Naive B cell (primary cell): ENCODE results near the gene RAB25. TPM values are rescaled to one million over a fixed set of nuclear protein-coding genes. Genes with fewer than 3 reads are reported as not detected.

Experiments
- ATAC-seq, 2 donors: fragments of 150-1000 bp; cut with Tn5 transposase; 2 replicates each; pipeline ENCODE4 v1.10.0; 2021; ENCODE audit warnings: low read depth in 2 of 2, mild to moderate bottlenecking in 2 of 2, moderate library complexity in 2 of 2
- DNase-seq: peaks from one replicate; pipeline ENCODE4 v3.0.0; 2022
- H3K27ac Mint-ChIP-seq, 6 donors: one replicate each; pipeline ENCODE4 v1.8.0; 2020 to 2022; ENCODE audit warnings: mild to moderate bottlenecking in 6 of 6, mixed read lengths in 6 of 6, moderate library complexity in 5 of 6, inconsistent platforms in 2 of 6
- H3K27me3 Mint-ChIP-seq, 3 donors: one replicate each; pipeline ENCODE4 v1.8.0; 2021 to 2022; ENCODE audit warnings: mixed read lengths in 3 of 3, mild to moderate bottlenecking in 1 of 3
- H3K36me3 Mint-ChIP-seq, 2 donors: one replicate each; pipeline ENCODE4 v1.8.0; 2020 to 2022; ENCODE audit warnings: mixed read lengths in 2 of 2, inconsistent platforms in 1 of 2, mild to moderate bottlenecking in 1 of 2
- H3K4me1 Mint-ChIP-seq, 3 donors: one replicate each; pipeline ENCODE4 v1.8.0; 2020 to 2022; ENCODE audit warnings: mixed read lengths in 3 of 3, inconsistent platforms in 1 of 3, mild to moderate bottlenecking in 1 of 3, moderate library complexity in 1 of 3
- H3K4me3 Mint-ChIP-seq, 8 donors: one replicate each; pipeline ENCODE4 v1.8.0; 2020 to 2022; ENCODE audit warnings: mild to moderate bottlenecking in 8 of 8, mixed read lengths in 8 of 8, moderate library complexity in 8 of 8, inconsistent platforms in 2 of 8
- H3K9me3 Mint-ChIP-seq, 7 donors: one replicate each; pipeline ENCODE4 v1.8.0; 2020 to 2022; ENCODE audit warnings: mixed read lengths in 7 of 7, mild to moderate bottlenecking in 5 of 7, inconsistent platforms in 2 of 7, moderate library complexity in 1 of 7
- polyA plus RNA-seq, 6 donors: library from polyadenylated mRNA; unstranded; fragments of 300-500 nt; fragmentation: Illumina TruSeq; gene quantifications; one replicate each; pipeline ENCODE4 v1.2.3, GENCODE V29; 2021; ENCODE audit warnings: low read depth in 6 of 6

Gene RAB25
- polyA plus RNA-seq, 6 donors from 2014 or later: not detected

DNA sequence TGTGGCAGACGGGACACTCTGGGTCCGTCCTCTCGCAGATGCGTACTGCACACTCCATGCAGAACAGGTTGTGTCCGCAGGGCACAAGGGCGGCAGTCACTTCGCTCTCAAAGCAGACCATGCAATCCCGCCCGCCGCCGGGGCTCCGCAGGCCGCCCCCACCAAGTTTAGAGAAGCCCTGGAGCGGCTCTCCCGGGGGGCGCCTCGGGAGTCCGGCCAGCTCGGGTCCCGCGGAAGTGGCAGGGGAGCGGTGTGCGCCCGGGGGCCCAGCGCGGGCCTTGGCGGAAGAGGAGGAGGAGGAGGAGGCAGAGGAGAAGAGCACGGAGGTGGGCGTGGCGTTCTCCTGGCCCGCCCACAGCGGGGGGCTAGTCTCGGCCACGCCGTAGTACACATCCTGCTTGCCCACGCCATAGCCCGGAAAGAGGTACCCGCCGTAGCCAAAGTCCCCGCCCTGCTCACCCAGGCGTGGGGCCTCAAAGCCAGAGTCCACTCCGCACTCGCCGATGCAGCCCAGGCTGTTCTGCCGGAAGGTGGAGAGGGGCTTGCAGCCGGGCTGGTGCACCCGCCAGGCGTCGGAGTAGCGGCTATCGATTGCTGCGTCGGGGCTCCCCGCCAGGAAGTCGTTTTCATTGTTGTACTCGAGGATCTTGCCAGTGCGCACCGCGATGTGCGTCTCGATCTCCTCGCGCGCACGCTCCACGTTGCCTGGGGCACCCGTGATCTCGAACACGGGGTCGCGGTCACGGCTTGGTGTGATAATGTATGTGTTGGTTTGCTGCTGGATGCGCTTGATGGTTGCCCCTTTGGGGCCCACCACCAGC, 15.9 kb downstream of the RAB25 start:
- peak; percentile 42 for DNase-seq
- peaks cover 0 to 4% (median 0%) of the 10 kb centered on the region in 3 donors for H3K27me3 Mint-ChIP-seq
- H3K4me1 Mint-ChIP-seq: peaks cover 13 to 20% (median 14%) of the 10 kb centered on the region in 3 donors
- ATAC-seq: peak; percentile 73 to 77
- H3K4me3 Mint-ChIP-seq: peak overlapping the region; percentile 35 to 86 (median 66)
- no peaks in the 10 kb centered on the region for H3K9me3 Mint-ChIP-seq
- H3K27ac Mint-ChIP-seq: no peak overlapping the region
- no peaks in the 10 kb centered on the region for H3K36me3 Mint-ChIP-seq

DNA sequence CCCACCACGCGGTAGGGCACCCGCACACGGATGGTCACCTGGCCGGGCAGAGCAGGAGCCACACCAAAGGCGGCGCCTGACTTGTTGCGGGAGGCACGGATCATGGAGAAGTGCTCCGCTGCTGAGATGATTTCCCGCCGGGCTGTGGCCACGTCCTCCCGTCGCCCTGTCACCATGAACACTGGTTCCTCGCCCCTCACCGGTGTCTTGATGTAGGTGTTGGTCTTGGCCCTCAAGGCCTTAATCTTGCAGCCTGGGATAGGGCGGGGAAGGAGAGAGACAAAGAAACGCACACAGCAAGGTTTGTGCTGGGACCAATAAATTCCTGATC, 16.4 kb downstream of the RAB25 start:
- ATAC-seq: no peak

DNA sequence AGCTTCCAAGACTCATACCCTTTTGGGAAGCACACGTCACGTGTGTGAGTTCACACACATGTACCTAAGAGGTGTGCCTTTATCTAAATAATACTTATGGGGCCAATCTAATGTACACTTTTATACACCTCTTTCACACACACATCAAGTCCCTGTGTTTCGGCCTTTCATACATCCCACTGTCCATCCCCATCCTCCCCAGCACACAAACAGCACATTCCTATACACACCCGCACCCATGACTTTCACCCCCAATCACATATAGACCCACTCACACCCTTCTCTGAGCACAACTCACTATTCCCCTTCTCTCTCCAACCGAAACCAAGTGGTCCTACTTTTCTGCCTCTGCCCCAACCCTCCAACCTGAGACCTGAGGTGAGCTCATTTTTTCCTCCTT, 17.8 kb downstream of the RAB25 start:
- DNase-seq (no peak), ATAC-seq (no peak)
- Mint-ChIP-seq H3K4me1 (peaks cover 20 to 28% (median 22%) of the 10 kb centered on the region in 3 donors), H3K27ac (peak overlapping the region in 2 of 6 donors; percentile 2 to 75), H3K36me3 (no peaks in the 10 kb centered on the region), H3K4me3 (peak overlapping the region in 3 of 8 donors; percentile 21 to 67 (median 48)), H3K9me3 (no peaks in the 10 kb centered on the region), H3K27me3 (peaks cover 0 to 4% (median 0%) of the 10 kb centered on the region in 3 donors)

More for the DNA sequence above, 16.4 kb downstream of the RAB25 start:
- H3K27ac Mint-ChIP-seq: peak overlapping the region in 1 of 6 donors; percentile 77
- no peak for DNase-seq
- H3K27me3 Mint-ChIP-seq: peaks cover 0 to 4% (median 0%) of the 10 kb centered on the region in 3 donors
- peaks cover 13 to 21% (median 16%) of the 10 kb centered on the region in 3 donors for H3K4me1 Mint-ChIP-seq
- H3K9me3 Mint-ChIP-seq: no peaks in the 10 kb centered on the region
- H3K4me3 Mint-ChIP-seq: peak overlapping the region in 6 of 8 donors; percentile 19 to 67 (median 50)
- H3K36me3 Mint-ChIP-seq: no peaks in the 10 kb centered on the region

DNA sequence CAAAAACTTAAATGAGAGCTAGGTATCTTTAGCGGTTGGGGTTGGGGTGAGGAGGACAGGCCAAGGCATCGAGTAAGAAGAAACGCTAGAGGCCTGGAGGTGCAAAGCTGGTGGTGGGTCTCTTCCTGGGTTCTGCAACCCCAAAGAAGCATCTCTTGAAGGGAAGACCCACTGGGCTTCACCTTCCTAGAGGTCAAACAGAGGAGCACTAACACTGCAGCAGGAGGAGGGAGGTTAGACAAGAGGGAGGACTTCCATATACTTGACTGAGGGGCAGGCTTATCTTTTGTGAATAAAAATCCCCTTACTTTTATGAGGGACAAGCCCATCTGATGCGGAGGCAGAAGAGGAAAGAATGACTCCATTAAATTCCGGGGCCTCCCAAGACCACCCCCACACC, 18.8 kb downstream of the RAB25 start:
- Mint-ChIP-seq H3K4me3 (peak overlapping the region in 4 of 8 donors; percentile 3 to 81 (median 50)), H3K4me1 (peaks cover 20 to 29% (median 22%) of the 10 kb centered on the region in 3 donors), H3K27me3 (peaks cover 0 to 13% (median 2%) of the 10 kb centered on the region in 3 donors)

DNA sequence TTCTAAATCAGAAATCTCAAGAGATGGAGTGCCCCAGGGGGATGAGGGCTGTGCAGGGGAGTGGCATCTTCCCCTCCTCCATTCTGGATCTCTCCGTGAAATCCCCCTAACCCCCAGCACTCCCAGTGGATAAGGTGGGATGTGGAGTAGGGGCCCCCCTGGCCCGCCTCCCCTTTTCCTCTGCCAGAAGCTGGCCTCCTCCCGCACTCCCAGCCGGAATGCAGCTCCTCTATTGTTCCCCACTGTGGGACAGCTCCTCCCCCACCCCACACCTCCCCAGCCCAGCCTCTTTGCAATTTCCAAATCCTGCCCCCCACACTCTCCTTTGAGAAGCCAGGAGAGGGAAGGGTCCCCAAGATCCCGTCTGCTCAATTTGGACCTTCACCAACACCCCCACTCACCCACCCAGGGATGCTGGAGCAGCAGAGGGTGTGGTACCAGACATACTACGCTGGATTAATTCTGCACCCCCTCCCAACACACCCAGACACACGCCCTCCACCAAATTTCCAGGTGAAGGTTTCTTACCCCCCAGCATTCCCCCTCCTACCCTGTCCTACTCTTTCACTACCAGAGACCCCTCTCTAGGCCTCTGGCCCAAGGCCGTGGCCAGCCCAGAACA, 19.4 kb downstream of the RAB25 start:
- peak overlapping the region in 1 of 6 donors; percentile 47 for H3K27ac Mint-ChIP-seq
- H3K4me3 Mint-ChIP-seq: peak overlapping the region in 3 of 8 donors; percentile 42 to 67 (median 62)
- ATAC-seq: no peak
- H3K9me3 Mint-ChIP-seq: no peaks in the 10 kb centered on the region
- peaks cover 2 to 19% (median 8%) of the 10 kb centered on the region in 3 donors for H3K27me3 Mint-ChIP-seq
- DNase-seq: no peak
- H3K36me3 Mint-ChIP-seq: no peaks in the 10 kb centered on the region
- peaks cover 16 to 26% (median 19%) of the 10 kb centered on the region in 3 donors for H3K4me1 Mint-ChIP-seq

More for the DNA sequence above, 18.8 kb downstream of the RAB25 start:
- ATAC-seq (no peak), DNase-seq (no peak)
- Mint-ChIP-seq H3K27ac (peak overlapping the region in 1 of 6 donors; percentile 37), H3K36me3 (no peaks in the 10 kb centered on the region), H3K9me3 (no peaks in the 10 kb centered on the region)

DNA sequence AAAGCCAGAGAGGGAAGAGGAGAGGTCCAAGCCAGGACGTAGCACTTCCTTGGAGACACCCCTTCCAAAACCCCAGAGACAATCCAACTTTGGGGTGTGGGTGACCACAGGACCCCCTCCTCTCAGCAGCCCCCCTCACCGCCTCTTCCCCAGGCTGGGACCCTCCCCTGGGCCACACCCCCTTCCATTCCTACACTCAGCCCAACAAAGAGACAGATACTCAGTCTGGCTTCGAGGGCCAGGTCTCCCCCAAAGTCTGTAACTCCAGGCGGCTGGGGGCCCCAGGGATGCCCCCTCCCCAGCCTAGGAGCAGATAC, 19.9 kb downstream of the RAB25 start:
- Mint-ChIP-seq H3K9me3 (no peaks in the 10 kb centered on the region), H3K4me1 (peaks cover 12 to 21% (median 15%) of the 10 kb centered on the region in 3 donors), H3K36me3 (no peaks in the 10 kb centered on the region), H3K27me3 (peaks cover 4 to 24% (median 10%) of the 10 kb centered on the region in 3 donors), H3K27ac (peak overlapping the region in 2 of 6 donors; percentile 47 to 53), H3K4me3 (peak overlapping the region; percentile 61 to 86 (median 68))
- ATAC-seq: no peak
- DNase-seq: no peak

DNA sequence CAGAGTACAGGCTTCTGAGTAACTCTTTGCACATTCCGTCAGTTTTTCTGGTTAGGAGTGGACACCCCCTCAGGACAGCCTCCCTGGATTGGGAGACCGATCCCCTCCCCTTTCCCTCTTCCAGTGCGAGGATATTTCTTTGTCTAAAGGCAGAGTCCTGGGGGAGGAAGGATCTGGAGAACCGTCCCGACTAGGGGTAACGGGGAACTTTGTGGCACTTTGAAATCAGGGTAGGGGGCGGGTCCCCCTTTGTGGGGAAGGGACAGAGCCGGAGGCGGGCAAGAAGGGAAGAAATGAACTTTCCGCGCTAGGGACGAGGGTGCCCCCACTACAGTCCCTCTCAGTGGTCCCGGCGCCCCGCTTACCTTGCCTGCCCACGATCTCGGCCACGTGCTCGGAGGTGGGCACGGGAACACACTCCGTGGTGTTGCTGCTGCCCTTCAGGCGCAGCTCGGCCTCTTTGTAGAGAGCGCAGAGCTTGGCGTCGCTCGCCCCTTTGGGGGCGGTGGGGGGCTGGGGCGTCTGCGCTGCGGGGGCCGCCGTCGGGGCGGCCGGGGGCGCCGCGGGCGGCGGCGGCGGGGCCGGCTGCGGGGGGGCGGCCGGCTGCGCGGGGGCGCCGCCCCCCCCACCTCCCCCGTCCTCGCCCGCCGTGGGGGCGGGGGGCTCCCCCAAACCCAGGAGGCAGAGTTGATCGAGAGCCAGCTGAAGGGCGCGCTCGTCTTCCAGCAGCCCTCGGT, 20.4 kb downstream of the RAB25 start:
- Mint-ChIP-seq H3K36me3 (no peaks in the 10 kb centered on the region), H3K9me3 (no peaks in the 10 kb centered on the region), H3K4me3 (peak overlapping the region; percentile 85 to 93 (median 89)), H3K27ac (peak overlapping the region in 3 of 6 donors; percentile 53 to 57 (median 56)), H3K27me3 (peaks cover 10 to 28% (median 16%) of the 10 kb centered on the region in 3 donors), H3K4me1 (peaks cover 12 to 16% (median 15%) of the 10 kb centered on the region in 3 donors)
- peak in 1 of 2 donors; percentile 4 for ATAC-seq
- no peak for DNase-seq

DNA sequence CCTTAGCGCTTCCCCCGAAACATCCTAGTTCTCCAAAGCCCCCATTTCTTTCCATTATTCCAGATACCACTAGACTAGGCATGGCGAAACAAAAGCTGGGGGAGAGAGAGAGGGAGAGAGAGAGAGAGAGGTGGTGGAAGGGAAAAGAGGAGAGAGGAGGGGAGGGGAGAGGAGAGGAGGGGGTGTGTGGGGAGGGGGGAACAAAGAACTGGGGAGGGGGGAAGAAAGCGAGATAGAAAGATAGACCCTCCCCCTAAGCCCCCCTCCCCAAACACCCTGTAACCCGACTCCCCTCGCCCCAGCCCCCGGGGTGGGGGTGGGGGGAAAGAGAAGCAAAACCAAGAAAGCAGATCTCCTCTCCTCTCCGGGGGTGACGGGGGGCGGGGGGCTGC, 21.0 kb downstream of the RAB25 start:
- ATAC-seq: peak in 1 of 2 donors; percentile 22
- Mint-ChIP-seq H3K36me3 (no peaks in the 10 kb centered on the region), H3K9me3 (no peaks in the 10 kb centered on the region), H3K27ac (peak overlapping the region in 1 of 6 donors; percentile 44), H3K4me3 (peak overlapping the region; percentile 85 to 94 (median 90)), H3K27me3 (peaks cover 12 to 34% (median 21%) of the 10 kb centered on the region in 3 donors), H3K4me1 (peaks cover 12 to 15% (median 13%) of the 10 kb centered on the region in 3 donors)
- DNase-seq: no peak

DNA sequence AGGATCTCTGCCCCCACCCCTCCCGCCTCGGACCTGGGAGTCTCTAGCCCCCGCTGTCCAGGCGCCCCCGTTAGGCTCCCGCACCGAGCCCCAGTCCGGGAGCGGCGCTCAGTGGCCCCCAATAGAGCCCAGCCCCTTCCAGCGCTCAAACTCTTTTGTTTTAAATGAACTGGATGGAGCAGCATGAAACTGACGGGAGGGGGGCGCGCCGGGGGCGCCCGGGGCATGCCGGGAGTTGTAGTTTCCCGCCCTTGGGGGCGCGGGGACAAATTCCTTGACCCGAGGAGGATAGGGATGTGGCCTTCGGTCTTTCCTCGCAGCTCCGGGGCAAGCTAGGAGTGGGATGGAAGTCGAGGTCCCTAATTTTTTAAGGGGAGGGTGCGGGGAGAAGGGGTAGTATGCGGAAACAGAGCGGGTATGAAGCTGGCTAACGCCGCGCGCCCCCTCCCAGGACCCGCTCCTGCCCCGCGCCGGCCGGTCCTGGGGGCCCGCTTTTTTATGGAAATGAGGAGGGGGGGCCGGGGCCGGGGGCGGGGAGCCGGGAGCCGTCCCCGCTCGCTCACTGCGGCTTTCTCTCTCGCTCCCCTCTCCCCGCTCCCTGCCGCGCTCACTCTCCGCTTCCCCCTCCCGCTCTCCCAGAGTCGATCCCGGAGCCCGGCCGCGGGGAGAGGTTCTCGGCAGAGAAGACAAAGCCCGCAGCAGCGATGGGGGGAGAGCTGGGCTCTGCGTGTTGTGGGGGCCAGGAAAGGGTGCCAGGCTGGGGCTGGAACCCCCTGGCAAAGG, 21.5 kb downstream of the RAB25 start, which contains the start of gene MEX3A:
TSS of gene MEX3A (minus strand) at position 157 of the 783 bp plus-strand sequence. CDS start 467 bp downstream, outside the sequence.
- Mint-ChIP-seq H3K36me3 (no peaks in the 10 kb centered on the region), H3K4me1 (peaks cover 12 to 15% (median 13%) of the 10 kb centered on the region in 3 donors), H3K27ac (peak within 1 kb of the TSS in 5 of 6 donors; percentile 49 to 90 (median 57)), H3K9me3 (no peaks in the 10 kb centered on the region), H3K27me3 (peaks cover 15 to 39% (median 27%) of the 10 kb centered on the region in 3 donors), H3K4me3 (peak within 1 kb of the TSS; percentile 85 to 95 (median 90))
- peak; percentile 63 for DNase-seq
- ATAC-seq: peak; percentile 80 to 85

DNA sequence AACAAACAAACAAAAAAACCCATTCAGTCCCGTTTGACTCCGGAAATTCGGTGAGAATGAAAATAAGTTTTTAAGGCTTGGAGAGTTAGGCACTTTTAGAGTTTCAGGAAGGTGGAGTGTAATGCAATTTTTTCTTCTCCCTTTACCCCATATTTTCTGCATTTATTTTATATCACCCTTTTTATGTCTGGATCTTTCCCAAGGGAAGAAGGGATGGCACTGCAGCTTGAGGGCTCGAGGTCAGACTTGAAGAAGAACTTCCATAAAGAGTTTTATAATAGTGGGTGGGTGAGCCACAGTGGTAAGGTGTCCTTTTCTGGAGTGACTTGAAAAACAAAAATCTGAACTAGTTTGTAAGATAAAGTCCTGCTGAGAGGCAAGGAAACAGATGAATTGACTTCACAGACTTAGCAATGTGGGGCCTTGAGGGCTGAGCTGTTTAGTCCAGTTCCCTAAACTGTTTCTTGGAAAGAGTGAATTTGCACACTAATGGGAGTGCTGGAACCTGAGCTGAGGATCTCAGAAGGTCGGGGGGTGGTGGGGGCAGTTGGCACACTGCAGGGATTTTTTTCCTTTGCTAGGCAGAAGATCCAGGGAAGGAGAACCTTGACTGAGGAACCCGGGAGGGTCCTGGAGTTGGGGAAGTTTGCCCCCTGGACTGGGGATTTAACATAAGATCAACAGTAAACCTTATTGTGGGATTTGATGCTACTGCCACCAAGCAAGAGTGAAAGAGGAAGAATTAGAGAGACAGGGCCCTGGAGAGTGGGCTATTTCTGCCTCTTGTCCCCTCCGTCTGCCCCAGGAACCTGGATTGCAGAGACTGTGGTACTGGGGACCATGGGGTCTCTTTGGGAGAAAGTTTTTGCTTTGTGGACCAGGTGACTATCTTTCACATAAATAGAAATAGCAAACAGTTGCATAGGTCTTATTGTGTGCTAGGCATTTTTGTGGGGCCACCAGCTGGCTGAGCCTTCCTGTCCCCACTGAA, 23.1 kb downstream of the RAB25 start:
- no peak for DNase-seq
- H3K27ac Mint-ChIP-seq: peak overlapping the region in 1 of 6 donors; percentile 75

DNA sequence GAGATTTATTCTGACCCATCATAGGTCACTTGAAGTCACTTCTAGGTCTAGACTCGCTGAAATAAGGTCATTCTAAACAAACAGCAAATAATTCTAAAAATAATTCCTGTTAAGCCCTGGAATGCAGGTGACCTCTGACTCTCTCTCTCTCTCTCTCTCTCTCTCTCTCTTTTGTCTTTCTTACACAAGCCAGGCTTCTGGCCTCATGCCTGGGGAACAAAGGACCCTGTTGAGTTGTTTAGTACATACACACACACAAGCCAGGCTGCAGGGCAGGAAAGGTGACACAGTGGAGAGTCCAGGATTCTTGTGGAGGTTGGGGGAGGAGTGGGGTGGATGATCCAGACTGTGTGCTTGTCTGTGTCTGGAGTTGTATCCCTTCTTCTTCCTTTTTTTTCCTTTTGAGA, 25.3 kb downstream of the RAB25 start:
- H3K27me3 Mint-ChIP-seq: peaks cover 20 to 59% (median 27%) of the 10 kb centered on the region in 3 donors
- H3K36me3 Mint-ChIP-seq: no peaks in the 10 kb centered on the region
- ATAC-seq (no peak), DNase-seq (no peak)
- no peak overlapping the region for H3K27ac Mint-ChIP-seq
- peak overlapping the region in 1 of 8 donors; percentile 30 for H3K4me3 Mint-ChIP-seq
- peaks cover 11 to 17% (median 13%) of the 10 kb centered on the region in 3 donors for H3K4me1 Mint-ChIP-seq
- no peaks in the 10 kb centered on the region for H3K9me3 Mint-ChIP-seq

More for the DNA sequence above, 23.1 kb downstream of the RAB25 start:
- H3K4me3 Mint-ChIP-seq: peak overlapping the region; percentile 61 to 95 (median 81)
- peaks cover 15 to 45% (median 27%) of the 10 kb centered on the region in 3 donors for H3K27me3 Mint-ChIP-seq
- no peaks in the 10 kb centered on the region for H3K36me3 Mint-ChIP-seq
- no peaks in the 10 kb centered on the region for H3K9me3 Mint-ChIP-seq
- peaks cover 8 to 15% (median 10%) of the 10 kb centered on the region in 3 donors for H3K4me1 Mint-ChIP-seq
- ATAC-seq: no peak
